Prostate gland (tissue), 2 donors: ENCODE data around the gene MAGED2.

Experiments used
- CTCF ChIP-seq, 4 experiments: fragments of 200-600 bp in 2 of 4; fragments of 450-650 bp in 2 of 4; sonication (generic) in 2 of 4; IDR thresholded peaks; 1 replicate in 3 of 4; 2 replicates in 1 of 4; pipeline ENCODE4 v1.5.1; 2016 to 2019; ENCODE audit warnings: antibody characterized with exemption in 4 of 4, mild to moderate bottlenecking in 2 of 4, moderate library complexity in 2 of 4
- POLR2AphosphoS5 ChIP-seq: sonication (generic); formaldehyde crosslinking; IDR thresholded peaks from one replicate; pipeline ENCODE4 v1.6.1; 2017; ENCODE audit warnings: antibody characterized with exemption

DNA sequence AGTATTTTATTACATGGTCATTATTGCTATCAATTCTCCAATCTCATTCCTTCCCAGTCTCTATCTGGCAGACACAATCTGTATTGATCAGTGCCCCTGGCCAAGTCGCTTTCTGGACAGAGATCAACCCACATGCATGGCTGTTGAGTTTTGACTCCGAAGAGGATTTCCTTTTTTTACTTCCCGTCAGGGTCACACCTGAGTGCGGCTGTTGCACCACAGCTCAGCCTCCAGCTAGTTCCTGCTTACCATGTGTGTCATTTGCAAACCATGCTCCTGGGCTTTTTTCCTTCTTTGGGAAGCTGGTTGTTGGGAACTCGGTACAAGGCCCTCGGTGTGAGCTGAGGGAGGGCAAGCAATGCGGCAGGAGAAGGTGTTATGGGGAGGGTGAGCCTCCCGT is 11.7 kb downstream of the MAGED2 start:
- TF ChIP-seq POLR2AphosphoS5 (no peak), CTCF (IDR thresholded peaks at IDR 0.05) (no peak)
